IPS DF 4.7 (cell line): Measurements from ENCODE around the gene TRPM6.
A peak's percentile ranks its signal among the peaks of the same experiment; 100 is the strongest.

Experiments used
- DNase-seq: peaks from one replicate; pipeline ENCODE4 v3.0.0-alpha.2; 2013; ENCODE audit warnings: low spot score; ENCODE audit errors: extremely low read depth

Gene TRPM6

GRCh38 chr9:74777136-74777879, 110.4 kb downstream of the TRPM6 start:
- DNase-seq, result no peak

- DNase-seq, result no peak
Observed at GRCh38 chr9:74775396-74775795, 112.3 kb downstream of the TRPM6 start.

DNA sequence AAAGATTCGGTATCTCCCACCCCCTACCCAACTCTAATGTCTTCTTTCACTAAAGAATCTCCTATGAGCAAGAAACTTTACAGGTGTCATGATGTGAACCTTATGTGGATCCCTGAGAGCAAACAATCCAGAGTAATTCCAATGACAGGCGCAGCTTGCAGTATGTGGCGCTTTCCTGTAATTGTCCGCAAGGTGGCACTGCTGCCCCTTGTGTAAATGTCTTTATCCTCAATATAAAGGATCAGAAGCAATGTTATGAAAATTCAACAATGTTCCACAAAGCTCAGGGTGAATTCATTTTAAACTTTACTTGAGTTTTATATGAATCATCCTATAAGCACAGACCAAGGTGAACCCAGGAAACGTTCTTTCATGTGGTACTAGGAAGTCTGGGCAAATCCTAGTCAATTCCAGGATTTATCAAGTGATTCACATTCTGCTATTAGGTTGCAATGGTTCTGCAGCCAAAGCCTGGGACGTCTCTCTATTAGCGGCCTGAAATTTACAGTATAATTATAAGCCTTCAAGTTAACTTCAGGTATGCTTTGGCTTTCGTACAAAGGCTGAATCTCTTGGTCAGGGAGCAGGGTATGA, 113.7 kb downstream of the TRPM6 start:
- DNase-seq, result peak; percentile 41

- no peak for DNase-seq
Observed at GRCh38 chr9:74772121-74772520, 115.6 kb downstream of the TRPM6 start.

GRCh38 chr9:74771672-74772071, 116.0 kb downstream of the TRPM6 start:
- DNase-seq, result no peak

DNA sequence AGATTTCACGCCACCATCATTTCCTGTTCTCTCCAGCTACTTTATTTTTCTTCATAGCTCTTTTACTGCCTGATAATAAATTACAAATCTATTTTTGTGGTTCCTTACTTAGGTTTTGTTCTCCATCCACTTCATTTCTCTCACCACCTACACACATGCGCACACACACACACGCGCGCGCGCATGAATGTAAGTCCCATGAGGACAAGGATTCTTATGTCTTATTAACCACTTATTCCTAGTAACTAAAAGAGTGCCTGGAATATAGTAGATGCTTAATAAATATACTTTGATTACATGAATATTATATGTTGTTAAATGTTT, 116.5 kb downstream of the TRPM6 start:
- DNase-seq, result no peak

DNA sequence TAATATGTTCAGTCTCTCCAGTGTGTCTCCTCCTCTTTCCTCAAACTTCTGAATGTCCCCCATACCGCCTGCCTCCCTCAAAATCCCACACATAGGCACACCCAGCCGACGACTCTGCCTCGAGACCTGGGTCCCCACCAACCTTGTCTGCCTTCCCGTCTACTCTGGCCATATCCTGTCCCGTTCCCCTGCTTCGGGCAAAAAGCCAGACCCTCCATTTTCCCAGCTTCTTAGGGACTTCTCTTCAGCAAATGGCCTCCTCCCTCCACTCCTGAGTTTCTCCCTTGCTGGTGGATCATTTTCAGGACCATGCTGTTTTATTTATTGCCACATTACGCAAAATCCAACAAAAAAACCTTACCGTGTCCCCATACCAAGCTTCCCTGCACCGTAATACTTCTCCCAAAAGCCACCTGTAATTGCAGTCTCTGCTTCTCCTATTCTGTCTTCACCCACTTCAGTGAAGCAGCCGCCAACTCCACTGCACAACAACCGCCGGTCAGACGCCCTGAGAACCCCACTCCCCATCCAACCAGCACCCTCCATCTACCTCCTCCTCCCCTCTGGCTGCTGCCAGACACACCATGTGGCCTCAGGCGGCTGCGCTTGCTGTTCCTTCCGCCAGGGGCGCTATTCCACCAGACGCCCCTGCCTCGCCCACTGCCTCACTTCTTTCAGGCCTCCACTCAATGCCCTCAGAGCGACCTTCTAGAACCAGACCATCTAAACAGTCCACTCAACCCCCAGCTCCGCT, 117.0 kb downstream of the TRPM6 start:
- DNase-seq, result peak; percentile 62

DNA sequence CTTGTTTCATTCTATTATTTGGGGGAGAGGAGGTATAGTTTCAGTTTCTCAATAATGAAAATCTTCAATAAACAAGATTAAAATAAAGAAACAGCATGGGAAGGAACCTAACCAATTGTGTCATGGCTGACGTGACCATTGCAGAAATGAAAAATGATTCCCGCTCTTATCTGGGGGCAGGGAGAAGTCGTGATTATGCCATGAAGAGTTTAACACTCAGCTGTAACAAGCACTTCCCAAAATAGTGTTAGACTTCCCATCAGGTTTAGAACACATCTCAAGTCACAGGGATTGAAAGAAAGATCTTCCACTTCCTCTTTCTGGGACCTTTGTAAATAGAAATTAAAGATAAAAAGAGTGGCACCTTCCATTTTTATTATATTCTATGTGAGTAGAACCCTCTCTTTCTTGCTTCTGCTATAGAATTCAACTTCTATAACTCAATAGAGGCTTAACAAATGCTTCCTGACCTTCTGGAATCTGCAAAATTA, 122.2 kb downstream of the TRPM6 start:
- no peak for DNase-seq

DNA sequence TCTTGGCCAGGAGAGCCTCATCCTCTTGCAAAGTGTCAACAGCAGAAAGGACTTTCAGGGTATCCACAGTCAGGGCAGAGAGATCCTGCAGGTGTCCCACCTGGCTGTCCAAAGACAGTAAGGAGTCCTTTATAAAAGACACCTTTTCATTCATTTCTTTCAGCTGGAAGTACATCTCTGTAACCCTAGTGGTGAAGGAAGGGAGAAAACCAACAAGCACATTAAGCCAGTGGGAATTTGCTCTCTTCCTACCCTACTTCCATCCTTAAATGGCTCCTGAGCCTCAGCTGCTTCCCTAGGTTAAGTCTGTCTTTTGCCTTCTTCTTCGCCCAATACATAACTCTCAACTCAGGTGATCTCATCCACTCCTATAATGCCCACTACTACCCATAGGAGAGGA, 124.8 kb downstream of the TRPM6 start:
- DNase-seq, result no peak

- no peak for DNase-seq
Observed at GRCh38 chr9:74760031-74760700, 127.6 kb downstream of the TRPM6 start.

DNA sequence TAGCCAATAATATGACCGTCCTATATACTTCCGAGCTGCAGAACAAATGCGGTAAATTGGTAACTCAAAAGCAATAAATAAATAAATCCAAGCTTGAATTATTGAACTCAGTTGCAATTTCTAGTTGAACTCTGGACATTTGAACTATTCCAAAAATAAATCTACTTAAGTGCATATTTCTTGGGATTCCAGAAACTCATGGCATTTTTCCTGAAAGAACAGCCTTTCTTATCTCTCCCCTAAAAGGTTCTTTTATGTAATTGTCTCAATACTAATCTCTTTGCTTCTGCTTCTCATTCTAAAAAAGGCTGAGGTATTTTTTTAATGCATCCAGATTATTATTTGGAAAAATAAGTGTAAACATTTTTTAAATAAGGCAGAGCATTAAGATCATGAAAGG, 131.7 kb downstream of the TRPM6 start:
- DNase-seq, result no peak

- DNase-seq, result no peak
Observed at GRCh38 chr9:74755355-74755754, 132.4 kb downstream of the TRPM6 start.

DNA sequence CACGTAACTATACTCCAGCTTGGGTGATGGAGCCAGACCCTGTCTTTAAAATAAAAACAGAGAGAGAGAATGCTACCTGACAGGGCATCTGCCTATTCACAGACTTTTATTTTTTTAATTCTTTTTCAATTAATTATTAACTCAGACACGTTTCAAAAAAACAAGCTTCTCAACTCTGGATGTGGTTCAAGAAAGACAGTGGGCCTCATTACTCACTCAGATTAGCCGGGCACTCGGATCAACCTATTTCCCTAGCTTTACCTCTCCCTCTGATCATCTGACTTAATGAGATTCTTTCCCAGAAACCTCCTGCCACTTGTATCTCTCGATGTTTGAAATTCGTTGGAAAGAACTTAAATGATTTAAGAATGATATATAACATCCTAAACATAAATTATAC, 134.1 kb downstream of the TRPM6 start:
- DNase-seq, result no peak

DNA sequence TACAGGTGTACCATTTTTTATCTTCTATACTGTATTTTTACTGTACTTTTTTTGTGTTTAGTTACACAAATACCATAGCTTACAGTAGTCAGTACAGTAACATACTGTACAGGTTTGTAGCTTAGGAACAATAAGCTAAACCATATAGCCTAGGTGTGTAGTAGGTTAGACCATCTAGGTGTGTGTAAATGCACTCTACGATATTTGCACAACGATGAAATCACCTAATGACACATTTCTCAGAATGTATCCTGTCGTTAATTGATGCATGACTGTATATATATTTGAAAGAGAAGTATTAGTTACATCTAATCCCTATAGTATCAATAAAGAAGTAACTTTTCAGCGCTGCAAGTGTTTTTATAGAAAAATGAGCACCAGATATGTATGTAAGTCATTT, 138.8 kb downstream of the TRPM6 start:
- no peak for DNase-seq

DNA sequence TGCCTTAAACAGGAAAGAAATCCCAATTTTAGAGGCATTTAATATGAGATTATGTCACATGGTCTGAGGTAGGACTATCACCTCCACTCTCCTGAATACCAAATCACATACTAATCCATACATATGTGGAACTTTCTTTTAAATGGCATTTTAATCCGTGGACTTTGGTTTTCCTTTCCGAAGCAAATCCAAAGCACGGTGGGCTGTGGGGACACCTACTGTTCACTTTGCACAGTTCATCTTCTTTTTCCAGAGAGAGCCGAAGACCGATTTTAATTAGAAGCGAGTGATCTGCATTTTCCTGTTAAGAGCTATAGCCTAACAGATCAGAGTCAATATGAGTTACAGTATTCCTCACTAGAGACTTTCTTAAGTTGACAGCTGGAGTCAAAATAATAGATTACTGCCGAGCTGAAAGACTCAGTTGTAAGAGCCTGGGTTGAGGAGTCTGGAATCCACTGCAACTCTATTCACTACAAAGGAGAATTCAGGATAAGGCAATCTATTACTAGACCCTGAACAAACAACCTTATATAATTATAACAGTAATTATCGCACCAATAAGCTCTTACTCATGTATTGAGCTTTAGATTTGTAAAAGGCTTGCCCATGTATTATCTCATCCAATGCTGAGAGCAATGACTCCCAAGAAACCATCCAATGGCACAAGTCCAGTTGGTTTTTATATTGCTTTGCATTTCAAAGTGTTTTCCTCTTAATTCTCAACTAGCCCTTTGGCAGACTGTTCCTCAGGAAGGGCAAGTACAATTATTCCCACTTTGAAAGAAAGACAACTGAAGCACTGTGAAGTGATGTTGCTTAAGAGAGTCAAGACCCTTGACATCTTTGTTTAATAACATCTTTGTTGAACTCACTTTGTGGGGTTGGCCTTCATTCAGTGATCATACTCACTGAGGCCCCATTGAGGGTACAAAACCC, 144.7 kb downstream of the TRPM6 start:
- DNase-seq, result no peak

DNA sequence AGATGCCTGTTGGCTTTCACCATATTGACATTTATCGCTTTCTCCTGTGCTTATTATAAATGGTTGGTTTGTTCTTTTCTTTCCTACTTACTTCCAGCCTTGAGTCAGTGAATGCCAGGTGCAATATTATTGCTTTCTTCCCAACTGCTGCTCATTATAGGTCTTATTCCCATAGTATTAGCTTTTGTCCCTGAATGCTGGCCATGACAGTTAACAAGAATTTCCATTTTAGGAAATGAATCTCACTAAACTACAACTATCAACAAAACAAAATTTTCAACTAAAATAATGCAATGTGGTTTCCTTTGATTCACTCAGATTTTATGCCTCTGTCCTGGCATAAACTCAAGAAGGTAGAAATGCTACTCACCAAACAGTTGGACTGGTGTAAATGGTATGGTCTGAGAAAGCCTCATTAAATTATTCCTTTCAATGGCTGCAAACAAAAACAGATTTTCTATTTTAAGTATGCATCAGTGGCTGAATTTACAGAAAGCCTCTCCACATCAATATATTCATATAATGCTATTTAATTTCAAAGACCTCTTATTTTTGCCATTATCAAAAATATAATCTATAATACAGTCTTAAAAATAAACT, 145.4 kb downstream of the TRPM6 start:
- DNase-seq, result no peak

GRCh38 chr9:74736646-74737045, 151.1 kb downstream of the TRPM6 start:
- no peak for DNase-seq

GRCh38 chr9:74735761-74736160, 152.0 kb downstream of the TRPM6 start:
- no peak for DNase-seq

DNA sequence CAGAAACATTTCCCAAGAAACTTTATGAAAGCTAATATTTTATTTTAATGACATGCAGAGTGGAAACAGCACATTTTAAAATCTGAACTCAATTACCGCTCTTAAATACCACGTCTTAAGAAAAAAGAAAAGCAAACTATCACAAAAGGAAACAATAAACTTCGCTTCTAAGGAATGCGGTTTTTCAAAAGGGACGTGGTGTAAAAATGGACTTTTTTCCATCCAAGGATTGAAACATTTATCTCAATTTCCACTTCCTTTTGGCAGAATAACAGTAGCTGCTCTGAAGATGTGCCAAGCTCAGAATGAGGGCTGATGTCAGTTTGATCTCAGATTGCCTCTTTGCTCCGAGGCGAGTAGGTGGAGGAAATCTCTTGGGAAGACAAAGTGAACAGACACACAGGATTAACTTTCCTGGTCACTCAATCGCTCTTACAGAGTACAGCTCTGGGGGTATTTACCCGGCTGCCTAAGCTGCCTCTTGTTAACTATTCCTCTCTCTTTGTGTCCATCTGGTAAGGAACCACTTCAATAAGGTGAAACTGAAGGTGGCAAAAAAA, 158.5 kb downstream of the TRPM6 start:
- no peak for DNase-seq

- DNase-seq, result no peak
Observed at GRCh38 chr9:74728176-74728575, 159.5 kb downstream of the TRPM6 start.
